D721Med (cell line): ENCODE measurements around the gene MEIS3.
A peak's percentile ranks its signal among the peaks of the same experiment; 100 is the strongest.

Experiments used
- DNase-seq: peaks from one replicate; pipeline ENCODE4 v3.0.0; 2011; ENCODE audit warnings: low spot score; ENCODE audit not compliant: insufficient read length
- FAIRE-seq: peaks from 2 replicates; lab custom pipeline; 2011; peaks lifted over from hg19 to GRCh38; lab: Jason Lieb, UNC
- CTCF ChIP-seq: IDR thresholded peaks from 2 replicates; pipeline ENCODE4 v1.5.1; 2012; ENCODE audit warnings: mild to moderate bottlenecking, control low read depth; ENCODE audit not compliant: insufficient read depth; ENCODE audit errors: missing control alignments

MEIS3 gene

GRCh38 chr19:47445527-47445926 lies 26.2 kb upstream of the MEIS3 start:
- DNase-seq (no peak), FAIRE-seq (no peak)
- no peak for TF ChIP-seq CTCF

GRCh38 chr19:47444388-47444821 lies 25.1 kb upstream of the MEIS3 start:
- DNase-seq, result no peak

GRCh38 chr19:47443331-47443730 lies 24.0 kb upstream of the MEIS3 start:
- TF ChIP-seq CTCF, result no peak
- FAIRE-seq, result no peak
- no peak for DNase-seq

More at GRCh38 chr19:47444388-47444821, 25.1 kb upstream of the MEIS3 start:
- no peak for FAIRE-seq
- no peak for TF ChIP-seq CTCF

DNA sequence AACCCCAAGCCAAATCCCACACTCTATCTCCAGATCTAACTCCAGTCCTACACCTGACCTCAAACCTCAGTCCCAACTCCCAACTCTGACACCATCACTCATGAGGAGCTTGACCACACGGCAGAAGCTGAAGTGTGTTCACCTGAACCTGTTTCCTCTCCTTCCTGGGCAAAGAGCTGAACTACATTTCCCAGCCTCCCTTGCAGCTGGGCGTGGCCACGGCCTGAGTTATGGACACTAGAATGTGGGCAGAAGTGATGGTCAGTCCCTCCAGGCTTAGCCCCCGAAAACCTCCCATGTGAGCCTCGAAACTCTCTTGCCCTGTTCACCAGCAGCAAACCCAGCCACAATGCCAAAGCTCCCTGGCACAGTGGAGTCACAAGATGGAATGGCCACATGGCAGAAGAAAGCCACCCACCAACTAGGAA lies 19.5 kb upstream of the MEIS3 start:
- FAIRE-seq (no peak), DNase-seq (no peak)
- no peak for TF ChIP-seq CTCF

DNA sequence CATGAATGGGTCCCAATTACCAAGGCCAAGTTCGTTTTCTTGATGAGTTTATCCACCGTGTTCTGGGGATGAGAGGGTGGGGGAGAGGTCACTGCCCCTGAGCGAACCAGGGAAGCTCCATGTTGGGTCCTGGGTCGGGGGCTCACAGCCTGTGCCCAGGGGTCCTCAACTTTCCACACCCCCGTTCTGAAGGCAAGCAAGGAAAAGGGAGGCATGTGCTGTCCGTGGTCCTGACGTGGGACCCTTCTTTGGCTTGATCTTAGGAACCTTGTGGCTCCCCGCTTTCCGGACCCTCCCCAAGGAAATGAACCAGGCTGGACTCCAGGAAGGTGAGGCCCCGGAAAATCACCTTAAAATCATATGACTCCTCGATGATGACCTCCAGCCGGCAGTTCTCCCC lies 18.2 kb upstream of the MEIS3 start:
- DNase-seq, result no peak
- no peak for TF ChIP-seq CTCF

DNA sequence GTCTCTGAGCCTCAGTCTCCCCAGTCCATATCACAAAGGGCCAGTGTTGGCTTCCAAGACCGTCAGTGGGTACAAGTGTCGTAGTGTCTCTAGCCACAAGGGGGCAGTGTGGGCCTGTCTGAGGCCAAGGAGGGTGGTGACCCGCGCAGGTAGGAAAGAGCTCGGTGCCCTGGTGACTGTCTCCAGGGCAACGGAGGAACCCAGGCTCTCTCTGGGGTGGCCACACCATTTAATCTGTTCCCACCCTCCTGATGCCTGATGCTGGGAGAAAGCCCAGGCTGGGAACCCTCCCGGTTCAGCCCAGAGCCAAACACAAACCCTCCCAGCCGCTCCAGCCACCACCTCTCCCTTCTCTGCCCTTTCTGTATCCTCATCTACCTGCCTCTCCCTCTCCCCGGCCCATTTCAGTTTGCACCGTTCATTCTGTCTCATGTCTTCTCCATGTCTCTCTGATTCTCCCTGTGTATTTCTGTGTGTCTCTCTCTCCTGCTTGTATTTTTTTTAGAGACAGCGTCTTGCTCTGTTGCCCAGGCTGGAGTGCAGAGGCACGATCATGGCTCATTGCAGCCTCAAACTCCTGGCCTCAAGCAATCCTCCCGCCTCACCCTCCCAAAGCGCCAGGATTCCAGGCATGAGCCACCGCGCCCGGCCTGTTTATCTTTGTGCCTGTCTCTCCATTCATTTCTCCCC lies 17.5 kb upstream of the MEIS3 start:
- TF ChIP-seq CTCF, result peak; percentile 87
- DNase-seq (no peak), FAIRE-seq (no peak)

More for the DNA sequence above, 18.2 kb upstream of the MEIS3 start:
- FAIRE-seq, result no peak

DNA sequence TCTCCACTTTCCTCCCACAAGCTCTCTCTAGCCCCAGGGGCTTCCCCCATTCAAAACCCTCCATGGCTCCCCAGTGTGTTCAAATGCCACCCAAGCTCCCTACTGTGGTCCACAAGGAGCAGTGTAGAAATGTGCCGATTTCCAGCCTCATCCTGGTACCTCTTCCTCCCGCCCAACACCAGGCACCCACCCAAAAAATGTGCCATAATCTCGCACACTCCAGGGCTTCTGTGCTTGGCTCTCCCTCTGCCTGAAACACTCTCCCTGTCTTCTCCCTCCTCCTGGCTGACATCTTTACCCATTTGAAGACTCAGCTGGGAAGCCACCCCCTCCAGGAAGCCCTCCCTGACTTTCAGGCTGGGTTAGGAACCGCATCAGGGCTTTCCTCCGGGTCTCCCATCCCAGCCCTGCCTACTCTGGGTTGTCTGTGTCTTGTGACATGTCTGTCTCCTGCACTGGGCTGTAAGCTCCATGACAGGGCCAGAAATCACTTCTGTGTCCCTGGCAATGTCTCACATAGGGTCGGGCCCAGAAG lies 16.6 kb upstream of the MEIS3 start:
- DNase-seq (no peak), FAIRE-seq (no peak)
- TF ChIP-seq CTCF, result no peak
